Stimulated activated CD8-positive, alpha-beta memory T cell treated with anti-CD3 and anti-CD28 coated beads, Interleukin-12 subunit alpha, Interleukin-12 subunit beta, amount 100 ng/mL, for 4 hours (primary cell): ENCODE measurements around the gene NARF.

ENCODE experiments used
- DNase-seq: peaks from one replicate; pipeline ENCODE4 v3.0.0-alpha.2; 2020; ENCODE audit warnings: low read depth

The NARF gene

DNA sequence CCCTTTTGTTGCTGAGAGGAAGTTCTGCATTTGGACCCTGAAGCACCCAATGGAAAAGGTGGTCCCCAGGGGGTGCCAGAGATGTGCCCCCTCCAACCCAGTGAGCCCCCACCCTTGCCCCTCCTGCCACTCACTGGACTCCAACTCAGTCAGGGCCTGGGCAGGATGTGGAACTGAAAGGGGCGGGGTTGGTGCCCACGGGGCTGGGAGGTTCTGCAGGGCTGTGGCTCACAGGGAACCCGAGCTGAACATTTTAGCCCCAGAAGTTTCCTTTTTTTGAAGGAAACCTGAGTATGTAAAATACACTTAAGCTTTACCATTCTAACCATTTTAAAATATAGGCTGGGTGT, 24.4 kb upstream of the NARF start:
- no peak for DNase-seq

DNA sequence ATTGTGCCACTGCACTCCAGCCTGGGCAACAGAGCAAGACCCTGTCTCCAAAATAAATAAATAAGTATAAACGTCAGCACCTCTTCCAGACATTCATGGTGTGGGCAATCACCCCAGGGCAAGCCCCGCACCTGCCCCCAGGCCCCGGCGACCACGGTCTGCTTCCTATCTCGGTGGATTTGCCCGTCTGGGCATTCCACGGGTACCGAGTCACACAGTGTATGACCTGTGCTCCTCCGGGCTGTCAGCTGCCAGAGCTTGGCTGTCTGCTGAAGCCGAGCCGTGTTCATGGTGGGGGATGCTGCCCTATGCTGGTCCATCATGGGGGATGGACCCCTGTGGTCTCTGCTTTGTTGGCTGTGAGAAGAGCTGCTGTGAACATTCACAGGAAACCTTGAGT, 23.4 kb upstream of the NARF start:
- DNase-seq, result no peak

DNA sequence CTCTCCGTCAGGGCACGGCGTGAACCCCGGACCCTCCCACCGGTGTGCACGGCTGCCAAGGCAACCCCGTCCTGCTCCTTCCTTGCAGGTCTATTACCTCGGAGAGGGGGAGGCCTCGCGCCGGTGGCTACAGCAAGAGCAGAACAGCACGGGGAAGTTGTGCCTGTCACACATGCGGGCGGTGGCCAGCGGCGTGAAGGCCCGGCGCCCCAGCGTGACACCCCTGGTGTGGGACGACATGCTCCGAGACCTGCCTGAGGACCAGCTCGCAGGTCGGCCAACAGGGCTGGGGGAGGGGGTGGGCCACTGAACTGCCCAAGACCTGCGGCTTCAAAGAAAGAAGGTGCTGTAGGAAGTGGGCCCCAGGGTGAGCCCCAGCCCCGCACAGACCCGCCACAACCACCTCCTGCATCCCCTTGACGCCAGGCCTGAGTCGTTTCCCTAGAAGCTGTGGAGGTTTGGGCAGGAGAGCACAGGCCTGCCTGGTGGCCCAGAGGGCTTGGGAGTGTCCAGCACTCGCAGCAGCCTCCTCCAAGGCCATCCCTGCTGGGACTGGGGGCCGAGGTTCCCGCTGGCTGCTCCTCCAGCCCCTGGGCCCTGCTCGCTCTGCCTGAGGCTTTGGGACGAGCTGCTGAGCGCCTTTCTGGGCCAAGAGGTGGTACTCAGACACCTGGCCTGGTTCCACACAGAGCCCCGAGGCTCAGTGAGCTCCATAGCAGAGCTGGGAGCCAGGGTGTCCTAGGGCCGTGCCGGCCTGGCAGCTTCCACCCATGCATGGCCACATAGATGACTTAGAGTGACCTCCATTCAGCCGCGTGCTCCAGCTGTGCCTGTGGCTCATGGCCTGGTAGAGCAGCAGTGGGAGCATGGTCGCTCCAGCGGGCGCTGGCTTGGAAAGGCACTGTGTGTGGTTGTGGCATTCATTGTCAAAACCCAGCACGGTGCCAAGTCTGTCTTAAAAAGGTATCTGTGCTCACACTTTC, 22.6 kb upstream of the NARF start:
- no peak for DNase-seq

DNA sequence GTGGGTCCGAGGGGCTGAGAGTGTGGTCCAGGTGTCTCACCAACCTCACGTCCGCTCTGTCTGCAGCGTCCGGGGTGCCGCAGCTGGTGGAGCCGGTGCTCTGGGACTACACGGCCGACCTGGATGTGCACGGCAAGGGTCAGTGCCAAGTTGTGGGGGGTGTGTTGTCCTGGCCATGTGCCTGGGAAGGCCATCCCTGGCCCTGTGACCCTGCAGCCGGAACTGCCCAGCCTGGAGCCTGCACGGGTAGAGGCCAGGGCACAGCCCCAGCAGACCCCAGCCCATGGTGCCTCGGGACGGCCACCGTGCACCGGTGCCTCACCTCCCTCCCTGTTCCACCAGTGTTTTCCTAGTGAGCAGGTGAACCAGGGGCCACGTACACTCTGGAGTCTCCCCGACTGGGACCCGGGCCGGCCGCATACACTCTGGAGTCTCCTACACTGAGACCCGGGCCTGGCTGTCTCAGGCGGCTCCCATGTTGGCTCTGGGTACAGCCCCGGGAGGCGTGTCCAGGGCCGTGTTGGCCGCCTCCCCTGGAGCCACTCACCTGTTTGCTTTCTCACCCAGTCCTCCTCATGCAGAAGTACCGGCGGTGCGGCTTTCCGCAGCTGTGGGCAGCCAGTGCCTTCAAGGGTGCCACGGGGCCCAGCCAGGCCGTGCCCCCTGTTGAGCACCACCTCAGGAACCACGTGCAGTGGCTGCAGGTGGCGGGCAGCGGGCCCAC, 21.8 kb upstream of the NARF start:
- no peak for DNase-seq

DNA sequence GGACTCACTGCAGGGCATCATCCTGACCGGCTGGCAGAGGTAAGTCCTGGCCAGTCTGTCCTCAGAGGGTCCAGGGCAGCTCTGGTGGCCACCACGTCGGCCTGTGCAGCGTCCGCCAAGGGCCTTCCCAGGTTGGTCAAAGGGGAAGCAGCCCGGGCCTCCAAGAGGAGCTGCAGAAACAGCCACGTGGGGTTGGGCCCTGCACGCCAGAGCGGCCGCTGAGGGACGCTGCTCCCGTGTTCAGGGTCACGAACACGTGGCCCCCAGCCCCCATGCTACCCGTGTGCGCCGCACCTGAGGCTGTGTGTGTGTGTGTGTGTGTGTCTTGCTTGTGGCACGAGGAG, 21.2 kb upstream of the NARF start:
- no peak for DNase-seq

DNA sequence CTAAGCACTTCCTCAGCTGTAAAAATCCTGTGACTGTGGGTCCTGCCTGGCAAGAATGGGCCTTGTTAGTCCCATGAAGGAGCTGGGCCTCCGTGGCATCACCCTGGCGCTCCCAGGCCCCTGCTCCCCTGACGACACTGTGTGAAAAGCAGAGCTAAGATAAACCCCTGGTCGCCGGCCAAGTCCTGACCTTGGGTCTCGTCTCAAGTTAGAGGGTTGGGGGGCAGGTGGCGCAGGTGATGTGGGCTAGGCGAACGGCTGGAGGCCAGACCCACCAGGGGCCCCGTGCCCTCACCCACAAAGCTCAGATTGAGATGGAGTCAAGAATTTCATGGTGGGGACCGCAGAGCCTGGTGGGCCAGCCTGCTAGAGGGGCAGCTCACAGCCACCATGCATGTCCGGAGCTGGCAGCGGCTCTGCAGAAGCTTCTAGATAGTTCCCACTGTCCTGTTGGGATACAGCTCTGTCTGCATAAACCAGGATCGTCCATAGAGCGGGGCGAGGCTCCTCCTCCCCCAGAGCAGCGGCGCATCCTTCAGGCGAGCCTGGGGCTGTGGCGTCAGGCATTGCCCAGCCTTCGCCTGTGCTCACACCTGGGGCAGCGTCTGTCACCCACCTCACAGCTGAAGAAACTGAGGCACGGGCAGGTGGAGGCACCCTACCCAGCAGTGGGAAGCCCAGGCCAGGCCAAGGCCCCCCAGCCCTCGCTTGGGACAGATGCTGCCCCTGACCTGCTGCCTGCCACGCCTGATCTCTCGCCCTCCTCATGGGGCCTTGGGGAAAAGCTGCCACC, 19.9 kb upstream of the NARF start:
- DNase-seq, result no peak

DNA sequence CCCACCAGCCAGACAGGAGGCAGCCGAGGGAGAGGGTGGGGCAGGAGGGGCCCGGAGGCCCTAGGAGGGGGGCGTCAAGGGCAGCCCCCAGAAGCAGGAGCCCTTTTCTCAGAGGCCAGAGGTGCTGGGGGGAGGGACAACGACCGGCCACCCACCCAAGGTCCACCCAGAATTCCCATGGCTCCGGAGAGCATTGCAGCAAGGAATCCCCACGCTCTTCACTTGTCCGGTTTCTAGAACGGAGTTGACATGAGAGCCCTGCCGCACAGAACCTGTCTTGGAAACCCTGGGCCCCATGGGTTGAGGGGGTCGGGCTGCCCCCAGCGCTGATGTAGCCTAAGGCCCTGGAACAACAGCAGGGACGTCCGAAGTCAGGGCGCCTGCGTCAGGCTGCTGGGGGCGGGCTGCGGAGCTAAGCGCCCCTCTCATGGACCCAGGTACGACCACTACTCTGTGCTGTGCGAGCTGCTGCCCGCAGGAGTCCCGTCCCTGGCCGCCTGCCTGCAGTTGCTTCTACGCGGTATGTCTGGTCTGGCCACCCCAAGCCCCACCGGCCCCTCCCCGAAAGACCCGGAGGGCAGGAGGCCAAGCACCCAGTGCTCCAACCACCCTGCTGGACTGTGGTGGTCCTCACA, 19.2 kb upstream of the NARF start:
- no peak for DNase-seq

DNA sequence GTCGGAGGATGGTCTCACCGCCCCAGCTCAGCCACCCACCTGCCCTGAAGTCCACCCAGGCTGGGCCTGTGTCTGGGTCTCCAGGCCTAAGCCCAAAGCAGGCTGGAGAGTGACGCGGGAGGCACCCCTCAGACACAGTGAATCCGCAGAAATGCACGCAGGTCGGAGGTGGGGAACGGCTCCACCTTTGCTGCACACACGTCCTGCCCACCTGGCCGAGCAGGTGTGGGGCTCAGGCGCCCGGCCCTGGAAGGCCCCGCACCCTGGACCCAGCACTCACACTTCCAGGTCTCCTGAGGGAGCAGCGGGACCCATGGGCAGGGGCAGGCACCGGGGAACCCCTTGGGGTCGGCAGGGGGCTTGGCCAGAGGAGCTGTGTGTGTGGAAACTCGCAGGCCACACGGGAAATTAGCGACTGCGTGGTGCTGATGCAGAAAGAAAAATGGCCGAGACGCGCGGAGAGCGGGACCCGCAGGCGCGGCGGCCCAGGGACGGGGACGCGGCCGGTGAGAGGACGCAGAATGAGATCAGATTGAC, 18.6 kb upstream of the NARF start:
- DNase-seq, result no peak

DNA sequence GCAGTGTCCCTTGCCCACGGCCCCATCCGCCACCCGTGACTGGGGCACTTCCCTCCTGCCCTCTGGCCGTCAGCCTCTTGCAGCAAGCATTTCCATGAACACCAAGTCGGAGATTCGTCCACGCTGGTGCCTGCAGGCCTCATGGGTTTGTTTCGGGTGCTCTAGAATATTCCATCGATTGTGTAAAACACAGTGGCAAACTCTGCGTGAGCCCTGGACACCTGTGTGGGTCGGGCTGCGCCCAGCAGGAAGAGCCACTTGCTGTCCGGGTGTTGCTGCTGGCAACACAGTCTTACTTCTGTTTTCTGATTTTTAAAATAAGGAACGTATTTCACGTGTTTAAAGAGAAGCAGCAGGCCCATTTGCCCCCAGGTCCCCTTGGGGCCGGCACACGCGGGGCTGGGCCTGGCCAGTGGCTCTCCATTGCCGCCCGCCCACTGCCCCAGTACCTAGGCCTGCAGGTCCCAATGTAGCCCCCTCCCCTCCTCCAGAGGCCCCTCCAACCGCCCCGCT, 18.0 kb upstream of the NARF start:
- no peak for DNase-seq

DNA sequence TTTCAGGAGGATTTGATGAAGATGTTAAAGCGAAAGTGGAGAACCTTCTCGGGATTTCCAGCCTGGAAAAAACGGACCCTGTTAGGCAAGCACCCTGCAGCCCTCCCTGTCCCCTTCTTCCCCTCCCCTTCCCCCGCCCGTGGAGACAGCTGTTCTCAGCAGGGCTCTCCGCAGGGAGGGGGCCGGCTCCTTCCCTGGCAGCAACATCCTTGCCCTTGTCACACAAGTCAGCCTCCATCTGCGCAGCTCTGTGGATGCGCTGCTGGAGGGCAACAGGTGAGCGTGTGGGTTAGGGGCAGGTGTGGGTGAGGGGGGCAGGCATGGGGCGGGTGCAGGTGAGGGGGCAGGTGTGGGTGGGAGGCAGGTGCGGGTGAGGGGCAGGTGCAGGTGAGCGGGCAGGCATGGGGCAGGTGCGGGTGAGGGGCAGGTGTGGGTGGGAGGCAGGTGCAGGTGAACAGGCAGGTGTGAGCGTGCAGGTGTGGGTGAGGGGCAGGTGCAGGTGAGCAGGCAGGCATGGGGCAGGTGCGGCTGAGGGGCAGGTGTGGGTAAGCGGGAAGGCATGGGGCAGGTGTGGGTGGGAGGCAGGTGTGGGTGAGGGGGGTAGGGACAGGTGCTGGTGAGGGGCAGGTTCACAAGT, 17.4 kb upstream of the NARF start:
- DNase-seq, result no peak

DNA sequence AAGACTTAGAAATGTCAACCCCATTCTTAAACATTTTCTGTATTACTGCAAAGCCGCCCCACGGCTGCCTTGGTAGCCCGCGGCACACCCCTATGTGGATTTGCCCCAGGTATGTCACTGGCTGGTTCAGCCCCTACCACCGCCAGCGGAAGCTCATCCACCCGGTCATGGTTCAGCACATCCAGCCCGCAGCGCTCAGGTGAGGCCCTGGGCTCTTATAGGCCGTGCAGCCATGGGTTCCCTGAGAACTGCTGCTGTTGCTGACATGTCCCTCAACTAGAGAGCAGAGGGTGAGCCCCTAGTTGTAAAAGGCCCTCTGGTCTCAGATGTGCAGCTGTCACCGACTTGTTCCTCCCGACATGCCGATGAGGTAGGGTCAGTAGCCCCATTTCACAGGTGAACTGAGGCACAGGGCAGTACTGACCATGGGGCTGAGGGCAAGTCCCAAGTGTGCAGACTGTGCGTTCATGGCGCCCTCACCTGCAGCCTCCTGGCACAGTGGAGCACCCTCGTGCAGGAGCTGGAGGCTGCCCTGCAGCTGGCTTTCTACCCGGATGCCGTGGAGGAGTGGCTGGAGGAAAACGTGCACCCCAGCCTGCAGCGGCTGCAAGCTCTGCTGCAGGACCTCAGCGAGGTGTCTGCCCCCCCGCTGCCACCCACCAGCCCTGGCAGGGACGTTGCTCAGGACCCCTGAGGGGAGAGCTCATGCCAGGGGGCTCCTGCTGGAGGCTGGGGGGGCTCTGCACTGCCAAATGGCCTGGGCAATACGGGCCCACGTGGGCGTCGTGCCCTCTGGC, 16.7 kb upstream of the NARF start:
- DNase-seq, result no peak

DNA sequence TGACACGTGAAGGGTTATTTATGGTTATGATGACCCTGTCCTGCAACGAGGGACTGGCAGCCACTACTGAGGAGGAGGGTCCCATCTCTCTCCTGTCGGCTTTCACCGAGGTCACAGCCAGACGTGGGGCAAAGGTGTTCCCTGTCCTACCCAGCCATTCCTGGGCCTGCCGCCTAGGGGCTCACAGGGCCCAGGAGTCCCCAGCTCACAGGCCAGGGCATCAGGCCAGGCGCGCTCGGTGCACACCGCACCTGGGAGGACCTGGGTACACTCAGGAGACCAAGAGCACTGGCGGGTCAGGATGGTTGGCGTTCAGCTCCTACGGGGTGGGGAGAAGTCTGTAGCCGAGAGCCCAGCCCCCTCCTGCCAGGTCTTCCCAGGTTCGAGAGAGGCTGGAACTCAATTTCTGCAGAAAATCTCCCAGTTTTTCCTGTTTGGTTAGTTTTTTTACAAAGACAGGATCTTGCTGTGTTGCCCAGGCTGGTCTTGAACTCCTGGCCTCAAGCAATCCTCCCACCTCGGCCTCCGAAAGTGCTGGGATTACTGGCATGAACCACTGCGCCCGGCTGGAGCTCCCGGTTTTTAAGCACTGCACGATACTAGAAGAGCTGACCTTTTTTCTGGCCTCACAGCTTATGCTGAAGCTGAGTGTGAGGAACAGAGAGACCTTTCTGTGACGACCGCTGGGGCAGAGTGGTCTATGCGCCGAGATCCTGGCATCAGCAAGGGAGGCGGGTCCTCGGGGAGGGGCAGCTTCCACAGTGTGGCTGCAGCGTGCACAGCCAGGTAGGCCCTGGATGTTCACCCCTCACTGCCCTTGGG, 15.7 kb upstream of the NARF start:
- no peak for DNase-seq

DNA sequence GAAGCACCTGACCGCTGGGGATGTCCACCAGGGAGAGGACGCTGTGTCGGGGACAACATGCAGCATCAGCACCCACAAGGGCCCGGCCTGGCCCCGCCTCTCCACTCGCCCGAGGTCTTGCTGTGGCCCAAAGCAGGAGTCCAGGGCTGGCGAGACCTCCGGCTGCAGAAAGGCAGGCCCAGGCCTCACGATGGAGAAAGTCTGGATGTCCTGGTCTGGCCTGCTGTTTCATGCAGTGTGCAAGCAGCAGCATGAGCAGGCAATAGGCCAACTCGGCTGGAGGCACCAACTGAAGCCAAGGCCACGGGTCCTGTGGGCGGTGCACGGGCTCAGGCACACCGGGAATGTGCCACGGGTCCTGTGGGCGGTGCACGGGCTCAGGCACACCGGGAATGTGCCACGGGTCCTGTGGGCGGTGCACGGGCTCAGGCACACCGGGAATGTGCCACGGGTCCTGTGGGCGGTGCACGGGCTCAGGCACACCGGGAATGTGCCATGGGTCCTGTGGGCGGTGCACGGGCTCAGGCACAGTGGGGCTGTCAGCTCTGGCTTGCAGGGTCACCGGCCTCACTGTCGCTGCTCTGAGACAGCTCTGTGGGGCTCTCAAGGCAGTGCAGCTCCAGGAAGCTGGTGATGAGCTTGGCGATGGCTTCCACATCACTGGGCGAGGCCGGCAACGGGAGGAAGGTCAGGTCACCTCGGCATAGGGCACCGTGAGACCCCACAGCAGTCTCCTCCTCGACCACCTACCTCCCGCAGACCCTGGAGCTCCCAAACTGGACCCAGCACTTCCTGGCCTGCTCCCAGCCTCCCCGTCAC, 14.9 kb upstream of the NARF start:
- no peak for DNase-seq

DNA sequence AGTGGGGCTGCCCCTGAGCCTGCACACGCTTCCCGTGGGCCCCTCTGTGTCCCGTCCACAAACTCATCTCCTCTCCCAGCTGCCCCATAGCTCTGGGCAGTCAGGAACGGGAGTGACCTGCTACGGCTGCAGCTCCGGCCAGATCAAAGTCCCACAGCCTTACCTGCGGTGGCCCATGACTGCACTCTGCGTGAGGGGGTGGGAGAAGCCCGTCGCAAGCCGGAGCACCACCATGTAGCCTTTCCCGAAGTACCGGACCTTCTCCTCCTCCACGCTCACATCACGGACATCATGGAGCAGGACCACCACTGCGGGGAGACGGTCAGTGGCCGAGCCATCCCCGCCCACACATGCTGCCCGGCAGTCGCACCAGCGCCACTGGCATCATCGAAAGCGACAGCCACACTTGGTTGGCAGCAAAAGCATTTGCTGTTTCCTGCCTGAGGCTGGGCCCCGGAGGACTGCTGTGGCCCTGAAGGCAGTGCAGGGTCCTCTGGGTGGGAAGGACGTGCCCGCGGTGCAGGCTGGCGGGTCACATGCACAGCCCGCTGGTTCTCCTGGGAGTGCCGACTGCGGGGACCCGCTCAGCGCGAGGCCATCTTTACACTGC, 14.2 kb upstream of the NARF start:
- DNase-seq, result no peak

DNA sequence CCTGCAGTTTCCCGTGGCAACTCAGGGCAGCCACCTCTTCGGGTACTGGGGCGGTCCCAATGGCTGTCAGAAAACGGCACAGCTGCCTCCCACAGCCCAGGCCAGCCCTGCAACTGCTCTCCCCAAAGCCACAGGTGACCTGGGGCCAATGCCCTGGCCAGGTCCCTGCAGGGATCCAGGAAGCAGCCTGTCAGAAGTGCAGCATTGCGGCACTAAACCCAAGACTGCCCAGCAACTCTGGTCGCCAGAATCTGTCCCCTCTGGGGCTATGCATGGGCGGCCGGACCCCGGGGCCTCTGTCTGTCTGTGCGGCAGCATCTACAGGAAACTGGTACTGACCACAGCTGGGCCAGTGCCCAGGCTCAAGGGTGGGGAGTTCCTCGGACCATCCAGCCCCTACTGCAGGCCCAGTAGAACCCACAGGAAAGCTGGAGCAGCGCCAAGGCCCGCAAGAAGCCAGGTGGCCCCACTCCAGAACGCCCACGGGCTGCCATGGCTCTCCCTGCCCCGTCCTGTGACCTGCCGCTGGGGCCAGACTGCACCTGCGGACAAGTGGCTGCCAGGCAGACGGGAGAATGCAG, 13.5 kb upstream of the NARF start:
- no peak for DNase-seq

DNA sequence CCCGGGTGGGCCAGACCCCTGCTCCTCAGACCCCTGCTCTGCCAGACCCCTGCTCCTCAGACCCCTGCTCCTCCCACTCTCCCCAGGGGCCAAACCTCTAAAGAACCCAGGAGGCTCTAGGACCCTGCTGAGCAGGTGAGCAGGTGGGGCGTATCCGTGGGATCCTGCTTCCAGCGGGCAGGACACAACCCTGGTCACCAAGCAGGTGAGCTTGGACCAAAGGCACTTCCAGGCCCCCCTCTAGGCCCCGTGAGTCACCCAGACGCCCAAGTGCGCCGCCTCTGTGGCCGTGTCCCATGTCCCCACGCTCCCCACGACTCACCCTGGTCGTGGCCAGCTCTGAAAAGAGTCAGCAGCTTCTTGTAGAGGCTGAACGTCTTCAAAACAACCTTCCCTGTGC, 13.0 kb upstream of the NARF start:
- DNase-seq, result no peak

DNA sequence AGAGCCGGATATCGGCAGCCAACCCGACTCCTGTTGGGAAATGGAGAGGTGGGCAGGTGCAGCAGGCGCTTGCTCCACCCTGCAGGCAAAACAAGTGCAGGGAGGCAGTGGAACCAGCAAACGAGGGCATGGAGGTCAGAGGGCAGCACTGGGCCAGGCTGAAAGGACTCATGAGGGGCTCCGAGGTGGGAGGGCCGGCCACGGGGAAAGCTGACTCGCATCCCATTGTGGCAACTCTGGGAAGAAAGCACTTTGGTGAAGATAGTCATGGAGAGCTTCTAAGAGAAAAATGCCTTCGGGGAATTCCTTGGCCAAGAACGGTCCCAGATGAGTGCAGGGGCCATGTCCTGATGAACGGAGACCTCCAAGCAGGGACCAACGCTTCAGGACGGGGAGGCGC, 12.4 kb upstream of the NARF start:
- DNase-seq, result no peak

DNA sequence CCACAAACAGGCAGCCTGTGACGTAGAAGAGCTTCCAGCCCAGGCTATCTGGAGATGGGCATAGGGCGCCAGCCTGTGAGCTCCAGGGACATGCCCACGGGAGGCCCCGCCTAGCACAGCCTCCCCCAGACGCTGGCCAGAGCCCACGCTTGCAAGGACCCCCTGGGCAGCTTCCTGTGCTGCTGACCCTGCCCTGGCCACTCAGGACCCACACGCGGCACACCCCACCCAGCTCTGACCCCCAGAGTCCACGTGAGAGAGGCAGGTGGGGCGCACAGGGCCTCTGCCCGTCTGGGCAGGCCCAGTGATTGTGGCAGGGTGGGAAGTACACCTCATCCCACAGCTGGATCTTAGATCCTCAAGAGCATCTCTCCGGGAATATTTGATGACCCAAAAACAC, 11.9 kb upstream of the NARF start:
- no peak for DNase-seq
